ENCODE data around the gene CA7.
"Not testable (repeated sequence)": the region's sequence is repeated elsewhere in the genome, so short reads cannot be mapped to it uniquely, and the experiment has no call there.

The CA7 gene

GRCh38 chr16:66873685-66874055, 29.5 kb downstream of the CA7 start:
- no peak for DNase-seq (ENCODE audit: low spot score)

- DNase-seq (ENCODE audit: low spot score), result no peak
Measured at GRCh38 chr16:66874079-66874775, 30.0 kb downstream of the CA7 start.

DNA sequence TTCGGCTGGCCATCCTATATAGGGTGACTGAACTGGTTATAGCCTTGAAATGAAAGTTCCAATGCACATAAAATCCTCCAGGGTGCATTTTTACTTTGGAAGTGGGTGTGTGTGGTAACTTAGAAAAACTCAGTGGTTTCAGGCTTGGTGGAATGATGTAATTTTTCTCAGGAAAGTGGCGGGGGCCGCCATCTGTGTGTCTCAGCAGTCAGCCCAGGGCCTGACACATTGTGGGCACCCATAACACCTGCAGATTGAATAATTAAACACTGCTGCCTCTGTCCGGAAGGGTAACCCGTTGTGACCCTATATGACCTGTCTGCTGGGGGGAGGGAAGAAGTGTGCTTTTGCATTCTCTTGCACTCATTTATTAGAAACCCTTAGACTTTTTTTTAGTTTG, 33.9 kb downstream of the CA7 start:
- peak; percentile 38 for DNase-seq (ENCODE audit: low spot score)

- peak; percentile 94 for DNase-seq (ENCODE audit: low spot score)
Measured at GRCh38 chr16:66880288-66881013, 36.2 kb downstream of the CA7 start, which contains the start of gene PDP2. TSS of gene PDP2 (plus strand) at chr16:66880515. CDS start at chr16:66884285, 3,770 bp downstream.

- DNase-seq (ENCODE audit: low spot score), result peak; percentile 56
Measured at GRCh38 chr16:66881014-66881417, 36.8 kb downstream of the CA7 start.

- DNase-seq (ENCODE audit: low spot score), result peak; percentile 36
Measured at GRCh38 chr16:66881560-66881959, 37.3 kb downstream of the CA7 start.

- no peak for DNase-seq (ENCODE audit: low spot score)
Measured at GRCh38 chr16:66881964-66882508, 37.8 kb downstream of the CA7 start.

DNA sequence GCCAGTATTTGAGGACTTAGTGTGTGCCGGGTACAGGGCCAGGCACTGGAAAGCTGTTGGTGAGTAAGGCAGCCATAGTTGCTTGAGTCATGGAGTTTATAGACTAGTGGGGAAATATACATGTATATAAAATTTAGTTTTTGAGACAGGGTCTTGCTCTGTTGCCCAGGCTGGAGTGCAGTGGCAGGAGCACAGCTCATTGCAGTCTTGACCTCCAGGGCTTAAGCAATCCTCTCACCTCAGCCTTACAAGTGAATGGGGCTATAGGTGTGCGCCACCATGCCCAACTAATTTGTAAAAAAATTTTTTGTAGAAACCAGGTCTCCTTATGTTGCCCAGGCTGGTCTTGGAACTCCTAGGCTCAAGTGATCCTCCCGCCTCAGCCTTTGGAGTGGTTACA, 38.5 kb downstream of the CA7 start:
- no peak for DNase-seq (ENCODE audit: low spot score)

DNA sequence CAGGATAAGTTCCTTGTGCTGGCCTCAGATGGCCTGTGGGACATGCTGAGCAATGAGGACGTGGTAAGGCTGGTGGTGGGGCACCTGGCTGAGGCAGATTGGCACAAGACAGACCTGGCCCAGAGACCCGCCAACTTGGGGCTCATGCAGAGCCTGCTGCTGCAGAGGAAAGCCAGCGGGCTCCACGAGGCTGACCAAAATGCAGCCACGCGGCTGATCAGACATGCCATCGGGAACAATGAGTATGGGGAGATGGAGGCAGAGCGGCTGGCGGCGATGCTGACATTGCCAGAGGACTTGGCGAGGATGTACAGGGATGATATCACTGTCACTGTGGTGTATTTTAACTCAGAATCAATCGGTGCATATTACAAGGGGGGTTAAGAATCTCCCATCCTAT, 41.3 kb downstream of the CA7 start:
- no peak for DNase-seq (ENCODE audit: low spot score)

DNA sequence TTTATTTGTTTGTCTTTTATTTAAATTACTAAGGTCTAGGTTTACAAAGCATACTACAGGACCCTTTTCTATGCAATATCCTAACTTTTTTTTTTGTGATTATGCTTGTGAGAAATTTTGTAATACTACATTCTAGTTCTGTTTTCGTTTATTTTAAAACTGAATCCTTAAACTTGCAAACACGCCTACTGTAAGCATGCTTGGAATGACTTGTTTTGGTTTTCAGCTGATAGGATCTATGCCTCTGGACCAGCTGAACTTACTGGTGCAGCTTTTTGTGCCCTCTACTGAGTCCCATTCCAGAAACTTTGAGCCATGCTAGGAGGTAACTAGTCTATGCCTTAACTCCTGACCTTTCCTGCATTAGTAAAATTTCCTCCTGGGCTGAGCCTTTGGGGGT, 42.1 kb downstream of the CA7 start:
- no peak for DNase-seq (ENCODE audit: low spot score)

DNA sequence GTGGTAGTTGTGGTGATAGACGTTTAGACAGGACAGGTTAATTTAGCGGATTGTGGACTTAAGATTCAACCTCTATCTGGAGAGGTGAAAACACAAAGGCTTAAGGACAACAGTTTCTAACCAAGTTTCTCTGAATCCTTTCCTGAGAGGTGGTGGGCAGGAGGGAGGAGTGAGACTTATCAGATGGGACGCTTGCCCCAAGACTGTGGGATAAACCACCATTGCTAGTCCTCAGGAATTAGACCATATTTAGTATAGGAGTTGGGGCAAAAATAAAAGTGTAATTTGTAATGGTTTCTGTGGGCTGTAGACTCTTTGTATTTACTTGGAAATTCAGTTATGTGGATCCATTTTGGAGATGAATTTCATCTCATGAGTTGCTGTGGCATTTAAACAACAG, 42.7 kb downstream of the CA7 start:
- no peak for DNase-seq (ENCODE audit: low spot score)

DNA sequence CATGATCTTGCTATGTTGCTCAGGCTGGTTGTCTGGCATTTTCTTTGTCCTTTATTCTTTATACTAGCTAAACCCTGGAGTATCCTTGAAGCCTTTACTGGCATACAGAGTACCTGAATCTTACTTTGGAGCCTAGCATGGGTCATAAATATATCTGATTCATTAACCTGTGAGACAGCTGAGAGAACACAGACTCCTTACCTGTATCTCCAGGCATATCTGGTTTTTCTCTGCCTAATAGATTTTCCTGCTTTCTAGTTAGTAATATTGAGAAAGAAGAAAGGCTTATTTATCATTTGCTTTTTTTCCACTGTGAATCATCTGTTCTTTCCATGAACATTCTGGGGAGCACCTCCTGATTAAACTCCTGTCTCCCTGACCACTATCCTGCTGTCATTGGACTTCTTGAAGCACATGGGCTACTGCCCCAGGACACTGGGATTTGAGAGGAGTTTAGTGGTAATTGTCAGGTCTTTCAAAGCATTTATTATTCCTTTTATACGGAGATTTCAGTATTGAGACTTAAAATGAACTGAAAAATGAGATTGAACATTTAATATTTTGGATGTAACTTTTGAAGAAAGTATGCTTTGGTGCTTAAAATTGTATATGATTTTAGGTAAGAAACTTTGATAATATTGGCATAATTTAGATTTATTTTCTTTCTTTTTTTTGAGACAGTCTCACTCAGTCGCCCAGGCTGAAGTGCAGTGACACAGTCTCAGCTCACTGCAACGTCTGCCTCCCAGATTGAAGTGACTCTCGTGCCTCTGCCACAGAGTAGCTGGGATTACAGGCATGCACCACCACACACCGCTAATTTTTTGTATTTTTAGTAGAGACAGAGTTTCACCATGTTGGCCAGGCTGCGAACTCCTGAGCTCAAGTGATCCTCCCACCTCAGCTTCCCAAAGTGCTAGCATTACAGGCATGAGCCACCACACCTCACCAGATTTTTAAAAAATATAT, 44.7 kb downstream of the CA7 start:
- DNase-seq (ENCODE audit: low spot score), result no peak

GRCh38 chr16:66889622-66890021, 45.4 kb downstream of the CA7 start:
- no peak for DNase-seq (ENCODE audit: low spot score)

- DNase-seq (ENCODE audit: low spot score), result no peak
Measured at GRCh38 chr16:66890799-66891198, 46.6 kb downstream of the CA7 start.

DNA sequence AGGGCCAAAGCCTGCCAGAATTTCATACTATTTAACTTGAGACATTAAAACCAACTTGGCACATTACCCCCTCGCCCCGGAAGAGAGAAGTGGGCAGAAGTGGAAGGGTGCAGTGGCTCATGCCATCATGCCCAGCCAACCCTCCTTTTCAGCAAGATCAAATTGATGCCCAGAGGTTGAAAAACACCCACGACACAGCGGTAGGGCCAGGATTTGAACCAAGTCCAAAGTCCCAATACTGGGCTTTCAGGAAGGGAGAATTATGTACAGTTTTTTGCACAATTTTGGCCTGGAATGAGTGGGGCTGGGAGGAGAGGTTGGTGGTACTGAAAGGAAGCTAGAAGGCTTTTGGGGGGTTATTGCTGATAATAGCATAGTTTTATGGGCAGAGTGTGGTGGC, 47.1 kb downstream of the CA7 start:
- no peak for DNase-seq (ENCODE audit: low spot score)

- DNase-seq (ENCODE audit: low spot score), result no peak
Measured at GRCh38 chr16:66891797-66892196, 47.6 kb downstream of the CA7 start.

DNA sequence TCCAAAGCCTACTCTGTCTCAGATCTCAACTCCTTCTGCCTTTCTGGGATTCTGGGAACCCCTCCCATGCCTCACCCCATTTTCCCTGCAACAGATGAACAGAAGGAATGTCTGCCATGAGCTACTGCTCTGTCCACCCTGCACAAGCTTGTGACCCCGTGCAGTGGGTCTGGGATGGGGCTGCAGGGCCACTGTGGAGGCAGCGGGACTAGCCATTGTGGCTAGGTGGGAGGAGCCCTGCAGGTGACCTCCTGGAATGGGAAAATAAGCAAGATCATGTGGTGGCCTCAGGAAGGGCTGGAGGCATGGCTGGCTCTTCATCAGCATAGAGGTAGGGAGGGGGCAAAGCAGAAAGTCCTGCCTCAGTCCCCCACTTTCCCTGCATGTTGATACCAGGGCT, 49.8 kb downstream of the CA7 start:
- no peak for DNase-seq (ENCODE audit: low spot score)

DNA sequence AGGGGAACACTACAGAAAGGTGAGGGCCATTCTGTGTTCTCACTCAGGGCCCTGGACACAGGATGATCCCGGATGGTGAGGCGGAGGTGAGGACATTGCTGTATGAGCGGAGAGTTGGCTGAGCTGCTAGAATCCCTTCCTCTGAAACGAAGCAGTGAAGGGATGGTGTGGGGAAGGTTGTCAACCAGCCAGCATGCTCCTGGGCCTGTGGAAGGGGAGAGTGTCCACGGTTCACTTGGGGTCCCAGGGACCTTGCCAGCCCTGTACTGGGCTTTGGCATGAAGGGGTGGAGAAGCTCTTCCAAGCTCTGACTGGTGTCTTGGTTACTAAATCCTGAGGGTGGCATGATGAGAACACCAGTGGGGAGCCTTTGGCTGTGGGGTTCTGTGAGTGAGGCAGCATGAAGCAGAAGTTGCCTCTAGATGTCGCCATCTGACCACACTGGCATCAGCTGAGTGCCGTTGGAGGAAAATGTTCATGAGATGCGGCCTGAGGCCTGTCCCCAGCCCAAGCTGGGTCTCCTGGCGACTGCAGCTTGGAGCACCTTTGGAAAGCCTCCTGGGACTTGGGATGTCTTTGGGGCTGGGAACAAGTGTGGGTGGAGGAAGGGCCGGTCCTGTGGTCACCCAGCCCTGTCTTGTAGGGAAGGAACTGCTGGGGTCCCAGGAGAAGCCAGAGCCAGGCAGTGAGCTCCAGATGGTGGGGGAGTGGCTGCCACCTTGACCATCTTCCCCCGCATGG, 50.9 kb downstream of the CA7 start:
- DNase-seq (ENCODE audit: low spot score), result peak; percentile 70

DNA sequence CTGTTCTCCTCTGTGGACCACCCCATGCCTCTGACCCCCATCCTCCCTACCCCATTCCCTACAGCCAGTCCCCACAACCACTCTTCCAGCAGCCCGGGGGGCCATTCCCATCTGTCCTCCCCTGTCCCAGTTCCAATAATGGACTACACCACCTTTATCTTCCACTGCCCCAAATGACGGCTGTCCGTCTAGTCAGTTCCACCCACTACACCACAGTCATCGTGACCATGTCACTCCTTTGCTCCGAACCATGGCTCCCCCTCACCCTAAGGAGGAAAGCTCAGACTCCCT, 51.4 kb downstream of the CA7 start:
- DNase-seq (ENCODE audit: low spot score), result no peak

GRCh38 chr16:66895999-66896398, 51.8 kb downstream of the CA7 start:
- DNase-seq (ENCODE audit: low spot score), result no peak

GRCh38 chr16:66896682-66897081, 52.5 kb downstream of the CA7 start:
- DNase-seq (ENCODE audit: low spot score), result not testable (repeated sequence)

GRCh38 chr16:66898207-66898606, 54.0 kb downstream of the CA7 start:
- no peak for DNase-seq (ENCODE audit: low spot score)

Measured in RKO (cell line).